ENCODE results near the gene CHMP4B.

CHMP4B gene

GRCh38 chr20:33810885-33811775 lies at the start of gene CHMP4B:
TSS of gene CHMP4B (plus strand) at chr20:33811348. CDS start at chr20:33811469, 121 bp downstream.
- peak; percentile 98 for DNase-seq

GRCh38 chr20:33761698-33762250 lies 49.4 kb upstream of the CHMP4B start:
- DNase-seq, result no peak

GRCh38 chr20:33765099-33765498 lies 46.0 kb upstream of the CHMP4B start:
- no peak for DNase-seq

GRCh38 chr20:33765592-33765991 lies 45.6 kb upstream of the CHMP4B start:
- DNase-seq, result no peak

GRCh38 chr20:33766686-33767085 lies 44.5 kb upstream of the CHMP4B start:
- DNase-seq, result no peak

GRCh38 chr20:33767777-33768138 lies 43.4 kb upstream of the CHMP4B start:
- DNase-seq, result no peak

GRCh38 chr20:33769043-33769442 lies 42.1 kb upstream of the CHMP4B start:
- no peak for DNase-seq

GRCh38 chr20:33770005-33770404 lies 41.1 kb upstream of the CHMP4B start:
- DNase-seq, result no peak

GRCh38 chr20:33771938-33772337 lies 39.2 kb upstream of the CHMP4B start:
- DNase-seq, result no peak

GRCh38 chr20:33772439-33772838 lies 38.7 kb upstream of the CHMP4B start:
- no peak for DNase-seq

GRCh38 chr20:33773412-33774089 lies 37.6 kb upstream of the CHMP4B start:
- no peak for DNase-seq

- DNase-seq, result no peak
These were observed 33.3 kb upstream of the CHMP4B start for GRCh38 chr20:33777816-33778215.

GRCh38 chr20:33781133-33781532 lies 30.0 kb upstream of the CHMP4B start:
- no peak for DNase-seq

- no peak for DNase-seq
These were observed 29.2 kb upstream of the CHMP4B start for GRCh38 chr20:33781945-33782344.

- DNase-seq, result no peak
These were observed 27.9 kb upstream of the CHMP4B start for GRCh38 chr20:33783256-33783655.

- DNase-seq, result no peak
These were observed 27.3 kb upstream of the CHMP4B start for GRCh38 chr20:33783818-33784217.

- DNase-seq, result no peak
These were observed 26.9 kb upstream of the CHMP4B start for GRCh38 chr20:33784225-33784624.

- no peak for DNase-seq
These were observed 25.6 kb upstream of the CHMP4B start for GRCh38 chr20:33785503-33785902.

GRCh38 chr20:33787253-33787891 lies 23.8 kb upstream of the CHMP4B start:
- DNase-seq, result no peak

GRCh38 chr20:33788351-33789049 lies 22.6 kb upstream of the CHMP4B start:
- no peak for DNase-seq

- DNase-seq, result no peak
These were observed 21.9 kb upstream of the CHMP4B start for GRCh38 chr20:33789109-33789857.

GRCh38 chr20:33789858-33790182 lies 21.3 kb upstream of the CHMP4B start:
- no peak for DNase-seq

Data from activated gamma-delta T cell treated with Interleukin-2 at 50 U/mL for 16 hours (primary cell).